Fibroblast of peridontal ligament (primary cell): Measurements from ENCODE around the gene METTL3.

ENCODE experiments used
- DNase-seq: peaks from one replicate; pipeline ENCODE4 v3.0.0-alpha.2; 2010; ENCODE audit errors: extremely low read depth

Gene METTL3

GRCh38 chr14:21476925-21477681 lies 34.0 kb downstream of the METTL3 start, which contains the start of the genes RAB2B and TOX4:
Gene RAB2B (minus strand): TSS chr14:21476959. CDS start chr14:21476872, 87 bp downstream.
Gene TOX4 (plus strand): TSS chr14:21477195. CDS start chr14:21477279, 84 bp downstream.
- DNase-seq = peak; percentile 99

GRCh38 chr14:21476523-21476924 lies 34.6 kb downstream of the METTL3 start:
- DNase-seq = no peak

GRCh38 chr14:21475767-21476522 lies 35.2 kb downstream of the METTL3 start:
- peak; percentile 15 for DNase-seq

- peak; percentile 99 for DNase-seq
Observed at GRCh38 chr14:21467616-21468015, 43.5 kb downstream of the METTL3 start.

GRCh38 chr14:21455912-21456667 lies 55.0 kb downstream of the METTL3 start, which contains the start of gene CHD8:
Gene CHD8 (minus strand): TSS chr14:21456123. CDS start chr14:21431643, 24,480 bp downstream.
- peak; percentile 100 for DNase-seq

- peak; percentile 23 for DNase-seq
Observed at GRCh38 chr14:21455592-21455911, 55.6 kb downstream of the METTL3 start.

- peak; percentile 19 for DNase-seq
Observed at GRCh38 chr14:21454843-21455544, 56.1 kb downstream of the METTL3 start.

GRCh38 chr14:21449899-21450216 lies 61.3 kb downstream of the METTL3 start:
- DNase-seq = no peak
